ENCODE results near the gene GPT2.
"Not testable (repeated sequence)": the region's sequence is repeated elsewhere in the genome, so short reads cannot be mapped to it uniquely, and the experiment has no call there.

Gene GPT2

GRCh38 chr16:46862555-46863447, 21.4 kb upstream of the GPT2 start:
- no peaks in the 10 kb centered on the region for H3K27me3 ChIP-seq (ENCODE audit: insufficient read depth, poor library complexity, severe bottlenecking)
- no peak for DNase-seq (ENCODE audit: low read depth in 1 of 2, low spot score in 1 of 2)
- no peak overlapping the region for H3K4me3 ChIP-seq (replicated peaks; ENCODE audit: insufficient read depth, low read length)
- H3K27ac ChIP-seq (replicated peaks): no peak overlapping the region
- no peak for TF ChIP-seq POLR2AphosphoS5 (IDR thresholded peaks at IDR 0.05; ENCODE audit: low read depth)
- TF ChIP-seq CTCF (IDR thresholded peaks at IDR 0.05; ENCODE audit: insufficient read depth, low read length): no peak
- TF ChIP-seq SPI1 (IDR thresholded peaks at IDR 0.05; ENCODE audit: borderline replicate concordance, low read depth): no peak
- TF ChIP-seq GABPA (IDR thresholded peaks at IDR 0.05; ENCODE audit: low read depth): no peak
- no peak for TF ChIP-seq REST (IDR thresholded peaks at IDR 0.05; ENCODE audit: insufficient replicate concordance, low read depth)

GRCh38 chr16:46866286-46866685, 17.9 kb upstream of the GPT2 start:
- no peak for DNase-seq (ENCODE audit: low read depth in 1 of 2, low spot score in 1 of 2)
- no peaks in the 10 kb centered on the region for H3K27me3 ChIP-seq (ENCODE audit: insufficient read depth, poor library complexity, severe bottlenecking)
- no peak overlapping the region for H3K4me3 ChIP-seq (replicated peaks; ENCODE audit: insufficient read depth, low read length)
- no peak overlapping the region for H3K27ac ChIP-seq (replicated peaks)
- no peak for TF ChIP-seq REST (IDR thresholded peaks at IDR 0.05; ENCODE audit: insufficient replicate concordance, low read depth)
- no peak for TF ChIP-seq CTCF (IDR thresholded peaks at IDR 0.05; ENCODE audit: insufficient read depth, low read length)
- TF ChIP-seq SPI1 (IDR thresholded peaks at IDR 0.05; ENCODE audit: borderline replicate concordance, low read depth): no peak
- TF ChIP-seq GABPA (IDR thresholded peaks at IDR 0.05; ENCODE audit: low read depth): no peak
- TF ChIP-seq POLR2AphosphoS5 (IDR thresholded peaks at IDR 0.05; ENCODE audit: low read depth): no peak

GRCh38 chr16:46867486-46867885, 16.7 kb upstream of the GPT2 start:
- H3K4me3 ChIP-seq (replicated peaks; ENCODE audit: insufficient read depth, low read length); H3K27me3 ChIP-seq (ENCODE audit: insufficient read depth, poor library complexity, severe bottlenecking); DNase-seq (ENCODE audit: low read depth in 1 of 2, low spot score in 1 of 2); H3K27ac ChIP-seq (replicated peaks): not testable (repeated sequence)

- not testable (repeated sequence) for H3K27me3 ChIP-seq (ENCODE audit: insufficient read depth, poor library complexity, severe bottlenecking); H3K4me3 ChIP-seq (replicated peaks; ENCODE audit: insufficient read depth, low read length); DNase-seq (ENCODE audit: low read depth in 1 of 2, low spot score in 1 of 2); H3K27ac ChIP-seq (replicated peaks)
Measured at GRCh38 chr16:46868891-46869290, 15.3 kb upstream of the GPT2 start.

GRCh38 chr16:46871597-46871996, 12.6 kb upstream of the GPT2 start:
- no peak for DNase-seq (ENCODE audit: low read depth in 1 of 2, low spot score in 1 of 2)
- Histone ChIP-seq H3K27ac (replicated peaks) (no peak overlapping the region), H3K4me3 (replicated peaks; ENCODE audit: insufficient read depth, low read length) (no peak overlapping the region), H3K27me3 (ENCODE audit: insufficient read depth, poor library complexity, severe bottlenecking) (no peaks in the 10 kb centered on the region)
- TF ChIP-seq POLR2AphosphoS5 (IDR thresholded peaks at IDR 0.05; ENCODE audit: low read depth): no peak
- no peak for TF ChIP-seq GABPA (IDR thresholded peaks at IDR 0.05; ENCODE audit: low read depth)
- TF ChIP-seq CTCF (IDR thresholded peaks at IDR 0.05; ENCODE audit: insufficient read depth, low read length): no peak
